ENCODE measurements around the gene TRMT6. TPM values are rescaled to one million over a fixed set of nuclear protein-coding genes. Genes with fewer than 3 reads are reported as not detected.

The TRMT6 gene
- total RNA-seq, 4 donors from 2014 or later = 6.6 to 9.0 (median 8.8) TPM

DNA sequence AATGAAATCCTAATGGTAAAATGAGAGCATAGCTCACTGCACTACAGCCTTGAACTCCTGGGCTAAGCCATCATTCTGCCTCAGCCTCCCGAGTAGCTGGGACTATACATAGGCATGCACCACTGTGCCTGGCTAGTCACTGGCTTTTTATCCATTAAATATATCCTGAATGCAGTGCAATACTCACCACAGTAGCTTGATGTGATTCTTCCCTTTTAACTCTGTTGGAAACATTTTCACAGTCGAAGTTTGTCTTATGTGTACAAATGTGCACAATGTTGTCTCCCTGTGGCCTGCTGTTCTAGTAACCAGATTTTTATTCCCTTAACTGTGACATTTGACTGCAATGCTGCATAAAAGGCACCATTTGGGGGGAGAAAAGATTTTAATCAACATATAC is 56.7 kb downstream of the TRMT6 start:
- Histone ChIP-seq H3K9me3 (no peaks in the 10 kb centered on the region), H3K27ac (no peak overlapping the region), H3K27me3 (no peaks in the 10 kb centered on the region), H3K4me3 (replicated peaks in 1 of 3) (no peak overlapping the region), H3K4me1 (no peaks in the 10 kb centered on the region), H3K36me3 (no peaks in the 10 kb centered on the region)
- intact Hi-C loops (cut with DNase I) = no loop called here
- DNase-seq = no peak
- WGBS, 2 donors = 81 to 84% methylated on average over 2 of the region's 2 CpGs
- TF ChIP-seq, protein P1, sequence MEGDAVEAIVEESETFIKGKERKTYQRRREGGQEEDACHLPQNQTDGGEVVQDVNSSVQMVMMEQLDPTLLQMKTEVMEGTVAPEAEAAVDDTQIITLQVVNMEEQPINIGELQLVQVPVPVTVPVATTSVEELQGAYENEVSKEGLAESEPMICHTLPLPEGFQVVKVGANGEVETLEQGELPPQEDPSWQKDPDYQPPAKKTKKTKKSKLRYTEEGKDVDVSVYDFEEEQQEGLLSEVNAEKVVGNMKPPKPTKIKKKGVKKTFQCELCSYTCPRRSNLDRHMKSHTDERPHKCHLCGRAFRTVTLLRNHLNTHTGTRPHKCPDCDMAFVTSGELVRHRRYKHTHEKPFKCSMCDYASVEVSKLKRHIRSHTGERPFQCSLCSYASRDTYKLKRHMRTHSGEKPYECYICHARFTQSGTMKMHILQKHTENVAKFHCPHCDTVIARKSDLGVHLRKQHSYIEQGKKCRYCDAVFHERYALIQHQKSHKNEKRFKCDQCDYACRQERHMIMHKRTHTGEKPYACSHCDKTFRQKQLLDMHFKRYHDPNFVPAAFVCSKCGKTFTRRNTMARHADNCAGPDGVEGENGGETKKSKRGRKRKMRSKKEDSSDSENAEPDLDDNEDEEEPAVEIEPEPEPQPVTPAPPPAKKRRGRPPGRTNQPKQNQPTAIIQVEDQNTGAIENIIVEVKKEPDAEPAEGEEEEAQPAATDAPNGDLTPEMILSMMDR (IDR thresholded peaks at IDR 0.05) = no peak
- TF ChIP-seq POLR2A (IDR thresholded peaks at IDR 0.05) = no peak

DNA sequence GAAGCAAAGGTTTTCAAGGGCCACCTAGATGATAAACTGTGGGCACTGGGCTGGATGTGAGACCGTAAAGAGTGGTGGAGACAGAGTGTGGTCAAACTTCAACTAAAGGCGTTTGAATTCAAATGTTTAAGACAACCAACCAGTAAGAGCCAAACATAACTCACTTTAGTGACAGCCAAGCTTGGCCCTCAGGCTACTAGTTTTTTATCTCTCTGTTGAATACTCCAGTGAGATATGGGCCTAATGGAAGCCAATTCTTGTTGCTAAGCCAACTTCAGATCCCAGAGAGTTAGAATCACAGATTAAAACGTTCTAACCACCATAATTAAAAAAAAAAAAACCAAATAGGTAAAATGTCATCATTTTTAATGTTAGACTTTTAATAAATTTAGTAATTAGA is 57.3 kb downstream of the TRMT6 start:
- Histone ChIP-seq H3K9me3 (no peaks in the 10 kb centered on the region), H3K4me3 (replicated peaks in 1 of 3) (no peak overlapping the region), H3K36me3 (no peaks in the 10 kb centered on the region), H3K27me3 (no peaks in the 10 kb centered on the region), H3K4me1 (no peaks in the 10 kb centered on the region), H3K27ac (no peak overlapping the region)
- DNase-seq = no peak
- intact Hi-C loops (cut with DNase I) = no loop called here
- TF ChIP-seq, protein P1 (IDR thresholded peaks at IDR 0.05) = no peak
- TF ChIP-seq POLR2A (IDR thresholded peaks at IDR 0.05) = no peak
- 68% methylated on average over 3 of the region's 3 CpGs for WGBS, 2 donors

DNA sequence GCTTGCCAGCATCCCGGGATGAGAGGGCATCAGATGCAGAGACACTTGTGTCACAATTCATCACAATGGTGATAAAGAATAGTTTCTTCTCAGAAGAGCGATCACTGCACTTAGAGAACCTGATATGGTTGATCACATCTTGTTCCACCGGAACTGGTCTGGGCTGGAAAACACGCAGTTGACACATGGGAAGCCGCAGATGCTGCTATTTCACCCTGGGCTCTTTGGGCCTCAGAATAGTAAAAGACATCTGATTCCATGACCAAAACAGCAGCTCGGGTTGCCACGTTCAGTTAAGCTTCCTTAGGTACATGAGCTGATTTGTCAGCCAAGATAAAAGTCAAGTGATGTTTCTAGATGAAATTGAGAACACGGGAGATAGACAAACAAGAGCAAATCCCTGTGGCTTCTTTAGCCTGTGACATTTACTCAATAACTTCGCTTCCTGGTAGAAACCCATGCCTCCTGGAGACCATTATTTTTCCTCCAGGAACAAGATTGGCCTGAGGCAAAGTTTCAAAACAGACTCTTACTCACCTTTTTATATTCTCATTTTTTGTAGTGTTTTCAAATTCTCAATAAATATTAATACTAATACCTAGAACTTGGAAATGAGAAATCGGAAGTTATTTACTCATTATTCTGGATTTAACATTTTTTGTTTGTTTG is 59.4 kb downstream of the TRMT6 start:
- Histone ChIP-seq H3K27me3 (no peaks in the 10 kb centered on the region), H3K27ac (no peak overlapping the region), H3K9me3 (no peaks in the 10 kb centered on the region), H3K4me1 (no peaks in the 10 kb centered on the region), H3K36me3 (no peaks in the 10 kb centered on the region), H3K4me3 (replicated peaks in 1 of 3) (no peak overlapping the region)
- TF ChIP-seq, protein P1 (IDR thresholded peaks at IDR 0.05) = no peak
- no peak for TF ChIP-seq POLR2A (IDR thresholded peaks at IDR 0.05)
- DNase-seq = no peak
- intact Hi-C loops (cut with DNase I) = no loop called here
- WGBS, 2 donors = 73 to 78% methylated on average over 10 of the region's 10 CpGs

DNA sequence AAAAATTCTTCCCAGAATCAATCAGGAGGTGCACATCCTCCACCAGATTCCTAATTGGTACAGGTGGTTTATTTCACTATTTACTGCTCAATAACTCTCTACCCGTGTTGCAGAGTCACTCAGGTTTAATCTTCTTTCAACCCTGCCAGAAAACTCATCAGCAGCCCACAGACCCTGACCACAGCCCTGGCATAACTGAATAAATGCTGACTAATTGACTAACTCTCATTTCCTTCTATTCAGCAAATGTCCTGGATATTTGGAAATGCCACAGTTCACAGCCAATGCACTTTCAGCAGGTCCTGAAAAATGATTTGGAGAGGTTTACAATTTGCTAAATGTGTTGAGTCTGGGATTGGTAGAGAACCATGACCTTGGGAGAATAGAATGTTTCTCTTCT is 62.3 kb downstream of the TRMT6 start:
- Histone ChIP-seq H3K27me3 (no peaks in the 10 kb centered on the region), H3K27ac (no peak overlapping the region), H3K4me3 (replicated peaks in 1 of 3) (no peak overlapping the region), H3K36me3 (no peaks in the 10 kb centered on the region), H3K9me3 (no peaks in the 10 kb centered on the region), H3K4me1 (no peaks in the 10 kb centered on the region)
- intact Hi-C loops (cut with DNase I) = no loop called here
- no peak for TF ChIP-seq POLR2A (IDR thresholded peaks at IDR 0.05)
- DNase-seq = no peak
- WGBS, 2 donors = 52 to 66% methylated on average over 1 of the region's 1 CpG

DNA sequence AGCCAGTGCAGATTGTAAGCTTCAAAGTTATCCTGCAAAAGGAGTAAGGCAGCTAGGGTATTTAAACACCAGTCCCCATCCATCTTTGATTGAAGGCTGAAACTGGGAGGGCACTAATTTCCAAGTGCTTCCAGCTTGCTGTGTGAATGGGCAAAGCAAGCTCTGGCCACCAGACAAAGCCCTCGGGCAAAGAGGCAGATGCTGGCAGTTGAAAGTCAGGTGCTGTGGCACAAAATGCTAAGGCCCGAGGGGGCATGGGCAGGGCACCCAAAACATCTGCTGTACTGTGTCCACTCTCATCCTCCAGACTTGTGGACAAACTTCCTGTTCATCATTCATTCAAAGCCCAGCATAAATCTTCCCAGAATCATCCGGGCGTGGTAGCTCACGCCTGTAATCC is 62.9 kb downstream of the TRMT6 start:
- 81 to 85% methylated on average over 5 of the region's 5 CpGs for WGBS, 2 donors
- TF ChIP-seq POLR2A (IDR thresholded peaks at IDR 0.05) = no peak
- TF ChIP-seq, protein P1 (IDR thresholded peaks at IDR 0.05) = no peak
- Histone ChIP-seq H3K4me3 (replicated peaks in 1 of 3) (no peak overlapping the region), H3K27ac (no peak overlapping the region), H3K9me3 (no peaks in the 10 kb centered on the region), H3K36me3 (no peaks in the 10 kb centered on the region), H3K4me1 (no peaks in the 10 kb centered on the region), H3K27me3 (no peaks in the 10 kb centered on the region)
- intact Hi-C loops (cut with DNase I) = no loop called here
- no peak for DNase-seq

Small RNAs within 50 kb of the gene (small RNA-seq; reads per million reads assigned to genes)
- not detected for gene RF00019
- gene RNU1-55P = not detected

Other genes with a start within 250 kb of the TRMT6 start
- gene SHLD1, start 200.1 kb downstream of the TRMT6 start, total RNA-seq = 10 to 100 TPM in 1 of 4 donors, 1 to 10 TPM in 3; 4.0 to 11.7 (median 4.7) TPM
- gene CHGB, start 39.0 kb downstream of the TRMT6 start, total RNA-seq = 10 to 100 TPM in 1 of 4 donors, 1 to 10 TPM in 1, under 1 TPM in 2; 0.11 to 14.6 (median 1.6) TPM
- 1 to 10 TPM; 3.9 to 5.2 (median 4.5) TPM for gene MCM8, start 119 bp upstream of the TRMT6 start, total RNA-seq
- 10 to 100 TPM; 45.6 to 57.3 (median 52.0) TPM for gene CRLS1, start 55.6 kb upstream of the TRMT6 start, total RNA-seq
- not detected for gene LRRN4, start 103.5 kb upstream of the TRMT6 start, total RNA-seq
- 10 to 100 TPM in 1 of 4 donors, 1 to 10 TPM in 3; 6.6 to 11.6 (median 7.5) TPM for gene FERMT1, start 172.5 kb upstream of the TRMT6 start, total RNA-seq

All from thyroid gland (tissue), 4 donors.